NCI-H1436 (cell line): Measurements from ENCODE around the gene AP1B1.
A peak's percentile ranks its signal among the peaks of the same experiment; 100 is the strongest.

Experiments
- DNase-seq: peaks from one replicate; lab custom pipeline; 2025; lab: John Stamatoyannopoulos, UW

Gene AP1B1

GRCh38 chr22:29313126-29313575, 75.2 kb downstream of the AP1B1 start:
- no peak for DNase-seq

- no peak for DNase-seq
Measured at GRCh38 chr22:29312218-29313125, 75.9 kb downstream of the AP1B1 start.

- no peak for DNase-seq
Measured at GRCh38 chr22:29311464-29312217, 76.7 kb downstream of the AP1B1 start.

- peak; percentile 25 for DNase-seq
Measured at GRCh38 chr22:29310863-29311339, 77.5 kb downstream of the AP1B1 start.

- no peak for DNase-seq
Measured at GRCh38 chr22:29310065-29310862, 78.1 kb downstream of the AP1B1 start.

- no peak for DNase-seq
Measured at GRCh38 chr22:29309332-29310064, 78.9 kb downstream of the AP1B1 start.

GRCh38 chr22:29308791-29309262, 79.5 kb downstream of the AP1B1 start:
- DNase-seq, result no peak

GRCh38 chr22:29308148-29308790, 80.1 kb downstream of the AP1B1 start:
- DNase-seq, result no peak

- DNase-seq, result no peak
Measured at GRCh38 chr22:29307596-29308147, 80.7 kb downstream of the AP1B1 start.

GRCh38 chr22:29306835-29307595, 81.4 kb downstream of the AP1B1 start:
- peak; percentile 74 for DNase-seq

GRCh38 chr22:29306175-29306834, 82.1 kb downstream of the AP1B1 start, which contains the start of gene GAS2L1:
TSS of gene GAS2L1 (plus strand) at chr22:29306650. CDS start at chr22:29308106, 1,456 bp downstream.
- peak; percentile 29 for DNase-seq

GRCh38 chr22:29305836-29306174, 82.6 kb downstream of the AP1B1 start:
- DNase-seq, result no peak

GRCh38 chr22:29302681-29303465, 85.5 kb downstream of the AP1B1 start:
- DNase-seq, result no peak

GRCh38 chr22:29302402-29302680, 86.0 kb downstream of the AP1B1 start:
- DNase-seq, result no peak

GRCh38 chr22:29301716-29302401, 86.5 kb downstream of the AP1B1 start:
- DNase-seq, result no peak

- no peak for DNase-seq
Measured at GRCh38 chr22:29300807-29301601, 87.4 kb downstream of the AP1B1 start.

- no peak for DNase-seq
Measured at GRCh38 chr22:29300467-29300806, 87.9 kb downstream of the AP1B1 start.
